Hepatocyte (in vitro differentiated cells): ENCODE measurements around the gene LITAF. TPM values are rescaled to one million over a fixed set of nuclear protein-coding genes. Genes with fewer than 3 reads are reported as not detected.

Experiments
- DNase-seq: peaks from one replicate; pipeline ENCODE4 v3.0.0-alpha.2; 2016; ENCODE audit warnings: low spot score
- H2AFZ ChIP-seq: fragments of 200-600 bp; sonication (generic); 2 replicates; pipeline ENCODE4 v1.6.0; 2016; ENCODE audit warnings: antibody characterized with exemption, mild to moderate bottlenecking
- H3K27ac ChIP-seq: fragments of 200-600 bp; sonication (generic); 2 replicates; pipeline ENCODE4 v1.5.1; 2016; ENCODE audit warnings: mild to moderate bottlenecking
- H3K27me3 ChIP-seq: fragments of 200-600 bp; sonication (generic); 2 replicates; pipeline ENCODE4 v1.6.1; 2016
- H3K36me3 ChIP-seq: fragments of 200-600 bp; sonication (generic); replicated peaks from 2 replicates; pipeline ENCODE4 v1.5.1; 2016; ENCODE audit warnings: low read depth; ENCODE audit not compliant: insufficient read depth
- H3K4me1 ChIP-seq: fragments of 200-600 bp; sonication (generic); 2 replicates; pipeline ENCODE4 v1.5.1; 2016; ENCODE audit warnings: mild to moderate bottlenecking, moderate library complexity; ENCODE audit not compliant: insufficient read depth
- H3K4me2 ChIP-seq: fragments of 200-600 bp; sonication (generic); 2 replicates; pipeline ENCODE4 v1.6.0; 2016
- H3K4me3 ChIP-seq: fragments of 200-600 bp; sonication (generic); 2 replicates; pipeline ENCODE4 v1.5.1; 2016; ENCODE audit warnings: mild to moderate bottlenecking
- H3K79me2 ChIP-seq: fragments of 200-600 bp; sonication (generic); 2 replicates; pipeline ENCODE4 v1.6.0; 2017; ENCODE audit warnings: mild to moderate bottlenecking
- H3K9me2 ChIP-seq: fragments of 200-600 bp; sonication (generic); replicated peaks from 2 replicates; pipeline ENCODE4 v1.6.0; 2017; ENCODE audit warnings: mild to moderate bottlenecking; ENCODE audit not compliant: insufficient read depth
- H3K9me3 ChIP-seq: fragments of 200-600 bp; sonication (generic); 2 replicates; pipeline ENCODE4 v1.5.1; 2016; ENCODE audit warnings: low read depth, mild to moderate bottlenecking
- H4K20me1 ChIP-seq: fragments of 200-600 bp; sonication (generic); 2 replicates; pipeline ENCODE4 v1.6.0; 2016; ENCODE audit warnings: mild to moderate bottlenecking; ENCODE audit not compliant: insufficient read depth, poor library complexity, severe bottlenecking
- CTCF ChIP-seq: fragments of 200-600 bp; sonication (generic); IDR thresholded peaks from 2 replicates; pipeline ENCODE4 v1.5.1; 2016; ENCODE audit warnings: antibody characterized with exemption, mild to moderate bottlenecking; ENCODE audit not compliant: poor library complexity
- EZH2 ChIP-seq: fragments of 200-600 bp; sonication (generic); IDR thresholded peaks from 2 replicates; pipeline ENCODE4 v1.6.1; 2016; ENCODE audit warnings: antibody characterized with exemption, mild to moderate bottlenecking, borderline replicate concordance
- EZH2phosphoT487 ChIP-seq: fragments of 200-600 bp; sonication (generic); IDR thresholded peaks from one replicate; pipeline ENCODE4 v1.6.1; 2018; ENCODE audit warnings: antibody characterized with exemption, mild to moderate bottlenecking, low read depth, moderate library complexity; ENCODE audit not compliant: unreplicated experiment, severe bottlenecking
- WGBS: methylation state at CpG from one replicate; pipeline ENCODE4 v1.1.6; 2016; ENCODE audit warnings: low lambda C conversion rate; ENCODE audit errors: missing lambda C conversion rate; 5-methylcytosine and 5-hydroxymethylcytosine counted together
- polyA plus RNA-seq: library from polyadenylated mRNA; unstranded; fragments of >200 nt; fragmentation: Nextera tagmentation; extraction: Ambion mirVana; gene quantifications from 2 replicates; pipeline ENCODE4 v1.2.1, GENCODE V29; 2016
- total RNA-seq: library from RNA; depleted of rRNA; stranded (reverse); fragments of >200 nt; gene quantifications from 2 replicates; pipeline ENCODE4 v1.2.3, GENCODE V29; 2014

Gene LITAF
- total and polyA plus RNA-seq, 2 experiments from 2014 or later: 65.6 to 134 TPM

GRCh38 chr16:11535494-11535893, 51.2 kb downstream of the LITAF start:
- Histone ChIP-seq H3K9me3 (no peaks in the 10 kb centered on the region), H3K9me2 (no peaks in the 10 kb centered on the region), H3K4me1 (no peaks in the 10 kb centered on the region), H3K27ac (no peak overlapping the region), H3K79me2 (no peaks in the 10 kb centered on the region), H2AFZ (no peak overlapping the region), H4K20me1 (no peaks in the 10 kb centered on the region), H3K36me3 (no peaks in the 10 kb centered on the region), H3K4me2 (no peak overlapping the region), H3K27me3 (no peaks in the 10 kb centered on the region), H3K4me3 (no peak overlapping the region)
- TF ChIP-seq CTCF (no peak), EZH2phosphoT487 (no peak), EZH2 (no peak)
- 86% methylated on average over 11 of the region's 11 CpGs for WGBS
- no peak for DNase-seq

GRCh38 chr16:11534262-11534661, 52.5 kb downstream of the LITAF start:
- Histone ChIP-seq H3K36me3 (no peaks in the 10 kb centered on the region), H3K27me3 (no peaks in the 10 kb centered on the region), H2AFZ (no peak overlapping the region), H3K4me3 (no peak overlapping the region), H3K4me2 (no peak overlapping the region), H3K4me1 (no peaks in the 10 kb centered on the region), H3K27ac (no peak overlapping the region), H3K79me2 (no peaks in the 10 kb centered on the region), H4K20me1 (no peaks in the 10 kb centered on the region), H3K9me2 (no peaks in the 10 kb centered on the region), H3K9me3 (no peaks in the 10 kb centered on the region)
- no peak for DNase-seq
- no peak for TF ChIP-seq EZH2phosphoT487
- TF ChIP-seq CTCF: no peak
- no peak for TF ChIP-seq EZH2
- WGBS: 88% methylated on average over 2 of the region's 2 CpGs

GRCh38 chr16:11533588-11533987, 53.1 kb downstream of the LITAF start:
- Histone ChIP-seq H3K27ac (no peak overlapping the region), H3K4me1 (no peaks in the 10 kb centered on the region), H3K9me3 (no peaks in the 10 kb centered on the region), H3K4me3 (no peak overlapping the region), H3K36me3 (no peaks in the 10 kb centered on the region), H3K9me2 (no peaks in the 10 kb centered on the region), H3K79me2 (no peaks in the 10 kb centered on the region), H2AFZ (no peak overlapping the region), H4K20me1 (no peaks in the 10 kb centered on the region), H3K4me2 (no peak overlapping the region), H3K27me3 (no peaks in the 10 kb centered on the region)
- WGBS: 77% methylated on average over 5 of the region's 5 CpGs
- TF ChIP-seq EZH2: no peak
- DNase-seq: no peak

GRCh38 chr16:11530171-11530940, 56.4 kb downstream of the LITAF start:
- Histone ChIP-seq H3K27me3 (peaks cover 5% of the 10 kb centered on the region), H3K4me1 (no peaks in the 10 kb centered on the region), H3K4me2 (no peak overlapping the region), H2AFZ (no peak overlapping the region), H3K4me3 (no peak overlapping the region), H3K36me3 (no peaks in the 10 kb centered on the region), H3K9me2 (no peaks in the 10 kb centered on the region), H3K27ac (no peak overlapping the region), H3K9me3 (no peaks in the 10 kb centered on the region), H4K20me1 (no peaks in the 10 kb centered on the region), H3K79me2 (no peaks in the 10 kb centered on the region)
- DNase-seq: no peak
- 78% methylated on average over 8 of the region's 8 CpGs for WGBS
- TF ChIP-seq EZH2 (no peak), EZH2phosphoT487 (no peak), CTCF (no peak)
